Stimulated activated CD4-positive, alpha-beta T cell treated with anti-CD3 and anti-CD28 coated beads, Interleukin-12 subunit alpha, Interleukin-12 subunit beta, amount 100 ng/mL, for 48 hours (primary cell): Measurements from ENCODE around the gene ITCH.

ENCODE experiments used
- DNase-seq, 3 donors: peaks; one replicate each; pipeline ENCODE4 v3.0.0-alpha.2; 2020; ENCODE audit warnings: low read depth in 2 of 3, low spot score in 1 of 3

Gene ITCH

DNA sequence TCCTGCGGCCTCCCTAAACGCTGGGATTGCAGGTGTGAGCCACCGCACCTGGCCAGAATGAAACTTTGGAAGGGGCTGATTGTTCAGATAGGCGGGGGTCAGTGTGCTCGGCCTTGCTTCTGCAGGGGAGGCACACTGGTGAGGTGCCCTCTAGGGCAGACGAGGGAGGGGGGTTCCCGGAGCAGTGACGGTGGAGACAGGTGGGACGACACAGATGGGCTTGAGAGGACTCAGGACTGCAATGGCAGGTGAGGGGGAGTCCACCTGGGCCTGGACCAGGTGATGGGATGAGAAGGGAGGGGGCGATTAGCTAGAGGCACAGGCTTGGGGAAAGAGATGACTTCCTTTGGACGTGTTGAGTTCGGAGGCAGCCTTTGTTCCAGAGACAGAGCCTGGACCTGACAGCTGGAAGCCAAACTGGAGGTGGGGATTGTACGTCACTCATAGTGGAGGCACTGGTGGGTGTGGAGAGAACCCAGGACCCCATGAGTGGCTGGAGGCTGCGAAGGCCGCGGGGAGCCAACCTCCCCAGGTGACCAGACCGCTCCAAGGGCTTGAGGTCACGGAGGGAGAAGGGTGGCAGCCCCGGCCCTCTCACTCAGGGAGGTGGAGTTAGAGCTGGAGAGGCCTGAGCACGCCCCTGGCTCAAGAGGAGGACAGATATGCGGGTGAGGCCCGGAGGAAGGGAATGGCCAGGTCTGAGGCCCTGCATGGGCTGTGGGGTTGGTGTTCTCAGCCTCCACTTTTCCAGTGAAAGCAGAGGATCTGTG lies 185.0 kb downstream of the ITCH start:
- no peak for DNase-seq

- DNase-seq: no peak
These were observed 186.3 kb downstream of the ITCH start for GRCh38 chr20:34549291-34549928.

DNA sequence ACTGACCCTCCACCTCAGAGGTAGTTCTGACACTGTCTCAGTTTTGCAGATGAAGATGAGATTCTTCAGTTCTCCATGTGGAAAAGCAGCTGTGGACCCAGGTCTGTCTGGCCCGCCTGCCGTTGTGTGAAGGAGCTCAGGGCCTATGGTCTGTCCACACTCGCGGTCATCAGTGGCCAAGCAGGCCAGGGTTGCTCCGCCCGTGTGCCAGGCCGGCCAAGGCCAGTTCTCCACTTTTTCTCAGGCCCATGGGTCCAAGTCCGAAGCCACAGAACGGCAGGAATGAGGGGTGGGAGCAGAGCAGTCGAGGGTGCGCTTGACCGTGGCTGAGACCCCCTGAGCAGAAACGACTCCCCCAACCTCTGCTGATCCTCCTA lies 186.8 kb downstream of the ITCH start:
- no peak for DNase-seq

GRCh38 chr20:34552569-34552968 lies 189.5 kb downstream of the ITCH start:
- no peak for DNase-seq

GRCh38 chr20:34553366-34553867 lies 190.3 kb downstream of the ITCH start:
- DNase-seq: no peak

- no peak for DNase-seq
These were observed 194.9 kb downstream of the ITCH start for GRCh38 chr20:34557936-34558319.

DNA sequence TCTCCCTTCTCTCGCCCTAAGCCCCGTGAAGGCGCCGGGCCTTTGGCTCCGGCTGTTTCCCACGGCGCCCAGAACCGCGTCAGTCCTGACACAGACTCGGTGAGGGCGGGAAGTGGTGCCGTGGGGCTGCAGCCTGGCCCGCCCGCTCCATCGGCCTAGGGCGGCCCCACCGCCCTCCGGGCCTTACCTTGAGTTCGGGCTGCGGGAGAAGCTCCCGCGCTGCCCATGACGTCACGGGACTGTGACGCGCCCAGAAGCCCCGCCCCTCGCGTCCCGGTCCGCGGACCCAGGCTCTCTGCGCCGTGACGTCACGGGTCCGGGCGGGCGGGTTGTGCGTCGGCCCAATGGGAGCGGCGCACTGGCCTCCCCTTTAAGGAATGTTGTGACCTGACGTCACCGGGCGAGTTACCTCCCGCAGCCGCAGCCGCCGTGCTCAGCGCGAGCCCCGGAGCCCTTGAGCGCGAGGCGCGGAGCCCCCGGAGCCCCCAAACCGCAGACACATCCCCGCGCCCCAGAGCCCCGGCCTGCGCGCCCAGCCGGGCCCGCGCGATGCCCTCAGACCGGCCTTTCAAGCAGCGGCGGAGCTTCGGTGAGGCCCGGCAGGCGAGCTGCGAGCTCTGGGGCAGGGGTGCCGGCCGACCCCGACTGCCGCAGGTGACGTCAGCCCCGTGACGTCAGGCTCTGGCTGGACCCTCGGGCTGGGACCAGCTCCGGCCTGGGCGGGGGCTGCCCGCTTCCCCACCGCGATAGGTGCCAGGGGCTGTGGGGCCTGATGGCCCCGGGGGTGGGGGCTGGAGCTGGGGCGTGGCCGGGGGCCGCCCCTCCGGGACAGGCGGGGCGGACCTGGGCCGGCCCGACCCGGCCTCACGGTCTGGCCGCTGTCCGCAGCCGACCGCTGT lies 195.5 kb downstream of the ITCH start, which contains the start of gene MAP1LC3A:
TSS of gene MAP1LC3A (plus strand) at position 399 of the 899 bp plus-strand sequence. CDS start at position 550, 151 bp downstream.
- DNase-seq: peak; percentile 82 to 90 (median 89)

- DNase-seq: no peak
These were observed 196.5 kb downstream of the ITCH start for GRCh38 chr20:34559311-34560140.

GRCh38 chr20:34560141-34560523 lies 197.1 kb downstream of the ITCH start:
- no peak for DNase-seq

- no peak for DNase-seq
These were observed 197.5 kb downstream of the ITCH start for GRCh38 chr20:34560614-34561013.
